ACC112 (cell line): ENCODE data around the gene ATOX1.
A peak's percentile ranks its signal among the peaks of the same experiment; 100 is the strongest.
"Not testable (repeated sequence)": the region's sequence is repeated elsewhere in the genome, so short reads cannot be mapped to it uniquely, and the experiment has no call there.

Experiments used
- H2AFZ ChIP-seq: fragments of 200-600 bp; sonication (generic); one replicate; pipeline ENCODE4 v1.6.0; 2017; ENCODE audit warnings: antibody characterized with exemption, low read length; ENCODE audit not compliant: unreplicated experiment
- H3K27ac ChIP-seq: fragments of 200-600 bp; sonication (generic); 2 replicates; pipeline ENCODE4 v1.5.1; 2014; ENCODE audit warnings: low read depth, mild to moderate bottlenecking, antibody characterized with exemption, low read length, moderate library complexity
- H3K27me3 ChIP-seq: fragments of 200-600 bp; sonication (generic); 2 replicates; pipeline ENCODE4 v1.6.1; 2014; ENCODE audit warnings: mild to moderate bottlenecking, antibody characterized with exemption, low read length, moderate library complexity, mixed read lengths; ENCODE audit not compliant: insufficient read depth
- H3K36me3 ChIP-seq: fragments of 200-600 bp; sonication (generic); 2 replicates; pipeline ENCODE4 v1.6.1; 2016; ENCODE audit warnings: mild to moderate bottlenecking, antibody characterized with exemption, low read length, moderate library complexity, mixed read lengths; ENCODE audit not compliant: insufficient read depth
- H3K4me1 ChIP-seq: fragments of 200-600 bp; sonication (generic); one replicate; pipeline ENCODE4 v1.6.1; 2016; ENCODE audit warnings: low read length, mixed read lengths; ENCODE audit not compliant: insufficient read depth, unreplicated experiment, control insufficient read depth
- H3K4me3 ChIP-seq: fragments of 200-600 bp; sonication (generic); 2 replicates; pipeline ENCODE4 v1.5.1; 2014; ENCODE audit warnings: mild to moderate bottlenecking, low read depth, low read length
- H3K79me2 ChIP-seq: fragments of 200-600 bp; sonication (generic); one replicate; pipeline ENCODE4 v1.6.0; 2016; ENCODE audit warnings: low read length; ENCODE audit not compliant: control insufficient read depth, unreplicated experiment, insufficient read depth

The ATOX1 gene

DNA sequence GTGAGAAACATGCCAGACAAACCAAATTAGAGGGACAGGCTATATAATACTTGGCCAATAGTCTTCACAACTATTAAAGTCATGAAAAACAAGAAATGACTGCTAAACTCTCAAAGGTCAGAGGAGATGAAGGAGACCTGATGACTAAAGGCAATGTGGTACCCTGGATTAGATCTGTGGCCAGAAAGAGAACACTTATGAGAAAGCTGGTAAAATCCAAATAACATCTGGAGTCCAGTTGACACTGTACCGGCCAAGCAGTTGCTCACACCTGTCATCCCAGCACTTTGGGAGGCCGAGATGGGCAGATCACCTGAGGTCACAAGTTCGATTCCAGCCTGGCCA is 24.4 kb downstream of the ATOX1 start:
- peaks cover 14% of the 10 kb centered on the region for H3K4me1 ChIP-seq
- H2AFZ ChIP-seq = no peak overlapping the region
- H3K27me3 ChIP-seq = no peaks in the 10 kb centered on the region
- H3K79me2 ChIP-seq = no peaks in the 10 kb centered on the region
- no peaks in the 10 kb centered on the region for H3K36me3 ChIP-seq
- H3K27ac ChIP-seq = no peak overlapping the region
- H3K4me3 ChIP-seq = no peak overlapping the region

DNA sequence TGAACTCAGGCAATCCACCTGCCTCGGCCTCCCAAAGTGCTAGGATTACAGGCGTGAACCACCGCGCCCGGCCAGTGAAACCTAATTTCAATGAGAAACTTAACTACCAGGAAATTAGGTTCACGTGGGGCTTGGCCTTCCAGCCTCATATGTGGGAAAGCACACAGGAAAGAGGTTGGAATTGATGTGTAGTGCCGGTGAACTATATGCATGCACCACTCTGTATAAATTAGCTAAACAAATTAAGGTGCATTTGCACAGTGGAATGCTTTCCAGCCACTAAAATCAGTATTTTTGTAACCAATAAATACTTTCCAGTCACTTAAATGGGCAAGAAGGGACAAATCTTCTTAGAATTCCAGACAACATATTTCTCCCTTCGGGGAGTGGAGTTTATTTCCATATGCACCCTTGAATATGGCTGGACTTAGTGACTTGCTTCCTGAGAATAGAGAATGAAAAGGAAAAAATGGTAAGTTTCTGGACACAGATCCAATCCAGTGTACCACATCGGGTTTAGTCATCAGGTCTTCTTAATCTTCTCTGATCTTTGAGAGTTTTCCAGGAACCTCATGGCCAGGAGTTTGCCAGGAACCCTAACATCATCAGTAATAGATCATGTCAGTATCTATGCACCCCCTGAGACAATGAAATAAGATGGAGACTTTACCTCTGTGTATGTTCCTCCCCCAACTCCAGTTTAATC is 24.9 kb downstream of the ATOX1 start:
- Histone ChIP-seq H3K27ac (no peak overlapping the region), H3K4me1 (peaks cover 9% of the 10 kb centered on the region)

DNA sequence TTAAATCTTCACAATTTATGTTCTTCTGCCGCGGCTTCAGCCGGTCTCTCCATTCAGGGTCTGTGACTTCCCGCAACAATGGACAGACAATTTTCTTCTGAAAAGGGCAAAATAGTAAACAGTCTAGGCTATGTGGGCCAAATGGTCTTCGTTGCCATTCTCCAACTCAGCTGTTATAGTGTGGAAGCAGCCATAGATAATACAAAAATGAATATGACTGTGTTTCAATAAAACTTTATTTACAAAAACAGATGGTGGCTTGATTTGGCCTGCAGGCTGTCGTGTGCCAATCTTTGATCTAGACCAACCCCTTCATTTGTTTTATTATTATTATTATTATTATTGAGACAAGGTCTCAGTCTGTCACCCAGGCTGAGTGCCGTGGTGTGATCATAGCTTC is 28.1 kb downstream of the ATOX1 start:
- Histone ChIP-seq H3K27me3 (no peaks in the 10 kb centered on the region), H3K79me2 (no peaks in the 10 kb centered on the region), H3K36me3 (no peaks in the 10 kb centered on the region), H2AFZ (no peak overlapping the region), H3K4me3 (no peak overlapping the region), H3K27ac (no peak overlapping the region), H3K4me1 (no peaks in the 10 kb centered on the region)

More for the DNA sequence above, 24.9 kb downstream of the ATOX1 start:
- Histone ChIP-seq H3K4me3 (no peak overlapping the region), H3K27me3 (no peaks in the 10 kb centered on the region), H3K36me3 (no peaks in the 10 kb centered on the region), H2AFZ (no peak overlapping the region), H3K79me2 (no peaks in the 10 kb centered on the region)

DNA sequence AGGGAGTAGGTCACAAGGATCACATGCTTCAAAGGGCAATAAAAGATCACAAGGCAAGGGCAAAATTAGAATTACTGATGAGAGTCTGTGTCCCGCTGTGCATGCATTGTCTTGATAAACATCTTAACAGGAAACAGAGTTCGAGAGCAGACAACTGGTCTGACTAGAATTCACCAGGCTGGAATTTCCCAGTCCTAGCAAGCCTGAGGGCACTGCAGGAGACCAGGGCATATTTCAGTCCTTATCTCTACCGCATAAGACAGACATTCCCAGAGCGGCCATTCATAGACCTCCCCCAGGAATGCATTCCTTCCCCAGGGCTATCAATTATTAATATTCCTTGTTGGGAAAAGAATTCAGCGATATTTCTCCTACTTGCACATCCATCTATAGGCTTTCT is 28.8 kb downstream of the ATOX1 start:
- H3K4me3 ChIP-seq, H3K27ac ChIP-seq, H3K4me1 ChIP-seq, H2AFZ ChIP-seq, H3K79me2 ChIP-seq, H3K36me3 ChIP-seq, H3K27me3 ChIP-seq: not testable (repeated sequence)

DNA sequence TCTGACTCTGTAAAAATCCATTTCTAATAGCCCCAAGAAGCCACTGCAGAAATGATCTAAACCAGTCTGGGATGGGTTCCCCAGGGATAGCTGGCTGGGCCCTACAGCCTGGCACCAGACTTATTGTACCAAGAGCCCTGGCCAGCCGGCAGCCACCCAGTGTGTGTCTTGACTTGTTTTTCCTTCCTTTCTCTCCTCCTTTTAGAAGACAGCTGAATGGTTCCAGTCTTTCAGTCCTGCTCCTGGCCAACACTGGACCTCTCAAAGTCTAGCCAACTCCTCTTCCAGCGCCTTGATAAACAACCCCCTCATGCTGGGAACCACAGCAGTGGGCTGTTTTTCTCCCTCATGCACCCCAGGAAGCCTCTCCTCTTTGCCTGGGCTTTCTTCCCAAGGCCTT is 34.1 kb downstream of the ATOX1 start:
- Histone ChIP-seq H3K27ac (no peak overlapping the region), H3K4me1 (peaks cover 8% of the 10 kb centered on the region), H3K27me3 (no peaks in the 10 kb centered on the region), H2AFZ (no peak overlapping the region), H3K36me3 (no peaks in the 10 kb centered on the region), H3K4me3 (no peak overlapping the region), H3K79me2 (no peaks in the 10 kb centered on the region)

DNA sequence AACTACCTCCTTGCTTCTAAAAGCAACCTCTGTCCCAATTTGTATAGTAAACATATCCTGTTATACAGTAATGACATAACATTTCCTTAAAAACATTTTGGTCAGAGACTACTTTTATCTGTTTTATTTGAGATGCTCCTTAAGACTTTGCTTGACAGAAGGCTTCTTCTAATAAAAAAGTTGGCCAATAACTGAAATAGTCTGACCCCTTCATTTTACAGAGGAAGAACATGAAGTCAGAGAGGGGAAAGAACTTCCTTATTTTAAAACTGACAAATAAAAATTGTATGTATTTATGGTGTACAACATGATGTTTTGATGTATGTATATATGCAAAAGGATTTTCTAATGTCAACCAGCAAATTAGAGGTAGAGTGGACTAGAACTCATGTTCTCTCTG is 35.9 kb downstream of the ATOX1 start:
- no peak overlapping the region for H3K27ac ChIP-seq
- H2AFZ ChIP-seq = no peak overlapping the region
- H3K27me3 ChIP-seq = no peaks in the 10 kb centered on the region
- no peak overlapping the region for H3K4me3 ChIP-seq
- no peaks in the 10 kb centered on the region for H3K79me2 ChIP-seq
- peaks cover 24% of the 10 kb centered on the region for H3K4me1 ChIP-seq
- no peaks in the 10 kb centered on the region for H3K36me3 ChIP-seq

DNA sequence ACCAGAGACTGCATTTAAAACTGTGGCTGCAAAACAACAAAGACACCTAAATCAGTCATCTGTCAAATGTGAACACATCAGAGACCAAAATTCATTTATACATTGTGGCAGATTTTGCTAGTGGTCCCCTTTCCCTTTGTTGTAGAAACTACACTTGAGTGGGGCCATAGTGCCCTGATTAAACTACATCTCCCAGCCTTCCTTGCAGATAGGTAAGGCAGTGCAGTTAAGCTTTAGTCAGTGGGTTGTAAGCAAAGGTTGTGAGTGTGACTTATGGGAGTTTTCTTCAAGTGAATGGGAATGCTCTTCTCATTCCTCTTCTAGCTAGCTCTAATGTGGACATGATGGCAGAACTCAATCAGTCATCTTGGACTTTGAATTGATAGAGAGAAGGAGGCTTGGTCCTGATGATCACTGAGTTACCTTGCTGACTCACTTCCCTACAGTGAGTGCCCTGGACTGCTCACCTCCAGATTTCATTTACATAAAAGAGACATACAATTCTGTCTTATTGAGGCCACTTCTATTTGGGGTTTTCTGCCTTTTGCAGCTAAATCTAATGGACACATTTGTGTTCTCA is 36.5 kb downstream of the ATOX1 start:
- Histone ChIP-seq H3K4me1 (peaks cover 27% of the 10 kb centered on the region), H3K27me3 (no peaks in the 10 kb centered on the region), H3K36me3 (no peaks in the 10 kb centered on the region), H3K4me3 (no peak overlapping the region), H3K27ac (no peak overlapping the region), H3K79me2 (no peaks in the 10 kb centered on the region), H2AFZ (no peak overlapping the region)

DNA sequence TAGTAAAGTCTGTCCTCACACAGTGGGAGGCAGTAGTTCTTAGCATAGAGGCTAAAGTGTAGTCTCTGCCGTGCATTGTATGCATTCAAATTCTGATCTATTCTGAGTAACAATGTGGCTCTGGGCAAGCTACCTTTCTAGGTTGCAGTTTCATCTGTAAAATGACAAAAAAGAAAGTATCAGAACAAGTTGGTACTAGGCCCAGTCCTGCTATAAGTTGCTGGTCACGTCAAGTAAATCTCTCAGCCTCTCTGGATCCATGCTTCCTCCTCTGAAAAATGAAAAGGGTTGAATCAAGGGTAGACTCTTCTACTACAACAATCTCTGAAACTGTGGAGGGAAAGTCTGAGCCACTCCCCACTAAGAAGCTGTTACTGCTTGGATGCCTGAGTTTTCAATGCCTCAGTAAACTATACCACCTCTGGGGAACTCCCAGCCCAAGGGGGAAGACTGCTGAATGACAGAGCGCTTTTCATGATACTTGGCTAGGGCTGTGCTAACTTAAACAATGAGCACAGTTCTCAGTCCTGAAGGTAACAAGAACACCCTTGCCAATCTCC is 37.3 kb downstream of the ATOX1 start:
- Histone ChIP-seq H3K27ac (no peak overlapping the region), H3K4me3 (no peak overlapping the region), H3K79me2 (no peaks in the 10 kb centered on the region), H3K36me3 (no peaks in the 10 kb centered on the region), H3K4me1 (peaks cover 27% of the 10 kb centered on the region), H3K27me3 (no peaks in the 10 kb centered on the region), H2AFZ (no peak overlapping the region)

DNA sequence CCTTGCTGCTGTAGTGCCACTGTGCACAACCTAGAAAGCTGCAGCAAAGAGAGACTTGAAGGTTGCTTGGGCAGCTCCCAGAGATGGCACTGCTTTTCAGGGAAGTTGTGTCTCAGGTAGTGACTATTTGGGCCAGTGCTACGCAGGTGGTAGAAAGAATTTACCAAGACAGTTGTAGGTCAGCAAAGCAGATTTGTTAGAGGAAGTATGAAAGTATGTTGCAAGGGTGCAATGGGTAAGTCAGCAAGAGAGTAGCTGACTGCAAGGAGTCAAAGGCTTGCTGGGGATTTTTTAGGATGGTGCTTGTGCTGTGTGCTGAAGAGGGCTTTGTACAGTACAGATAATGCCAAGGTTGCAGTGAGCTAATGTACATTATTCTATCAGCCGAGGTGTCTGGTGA is 38.2 kb downstream of the ATOX1 start:
- no peaks in the 10 kb centered on the region for H3K79me2 ChIP-seq
- H2AFZ ChIP-seq = no peak overlapping the region
- H3K27me3 ChIP-seq = no peaks in the 10 kb centered on the region
- no peak overlapping the region for H3K27ac ChIP-seq
- no peak overlapping the region for H3K4me3 ChIP-seq
- peaks cover 27% of the 10 kb centered on the region for H3K4me1 ChIP-seq
- H3K36me3 ChIP-seq = no peaks in the 10 kb centered on the region

DNA sequence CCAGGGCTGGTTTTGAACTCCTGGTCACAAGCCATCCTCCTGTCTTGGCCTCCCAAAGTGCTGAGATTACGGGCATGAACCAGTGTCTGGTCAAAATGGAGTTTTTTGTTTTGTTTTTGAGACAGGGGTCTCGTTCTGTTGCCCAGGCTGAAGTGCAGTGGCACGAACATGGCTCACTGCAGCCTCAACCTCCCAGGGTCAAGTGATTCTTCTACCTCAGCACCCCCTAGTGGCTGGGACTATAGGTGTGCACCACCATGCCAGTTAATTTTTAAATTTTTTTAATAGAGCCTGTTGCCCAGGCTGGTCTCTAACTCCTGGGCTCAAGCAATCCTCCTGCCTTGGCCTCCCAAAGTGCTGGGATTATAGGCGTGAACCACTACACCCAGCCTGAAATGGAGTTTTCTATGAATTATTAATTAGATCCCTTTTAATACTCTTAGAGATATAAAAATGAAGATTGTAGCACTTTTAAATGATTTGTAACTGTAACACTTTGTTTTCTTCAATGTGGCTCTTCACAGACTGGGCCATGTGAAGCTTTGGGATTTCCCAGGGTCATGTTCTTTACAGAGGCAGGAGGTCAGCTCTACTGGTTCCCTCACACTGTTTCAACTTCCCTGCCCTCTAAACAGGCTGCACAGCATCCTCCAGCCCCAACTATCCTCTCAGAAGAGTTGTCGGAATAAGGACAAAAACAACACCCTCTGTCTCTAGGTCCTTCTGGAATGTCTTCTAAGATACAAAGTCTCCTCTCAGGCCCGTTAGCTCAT is 39.0 kb downstream of the ATOX1 start:
- Histone ChIP-seq H3K27me3 (no peaks in the 10 kb centered on the region), H3K4me1 (peaks cover 27% of the 10 kb centered on the region), H3K27ac (peak overlapping the region; percentile 74), H3K79me2 (no peaks in the 10 kb centered on the region), H3K36me3 (no peaks in the 10 kb centered on the region), H2AFZ (no peak overlapping the region), H3K4me3 (peak overlapping the region; percentile 52; the same call in 1 of the 2 replicates)
